Nephron (organoid): ENCODE data around the gene AFF2.

ENCODE experiments used
- H3K27ac Mint-ChIP-seq, 3 experiments: 2 replicates each; pipeline ENCODE4 v1.8.0; 2020; ENCODE audit warnings: mixed read lengths in 3 of 3, mild to moderate bottlenecking in 2 of 3, moderate library complexity in 1 of 3
- H3K27me3 Mint-ChIP-seq: 2 replicates; pipeline ENCODE4 v1.8.0; 2021; ENCODE audit warnings: low read depth, mild to moderate bottlenecking, moderate library complexity, mixed read lengths
- H3K36me3 Mint-ChIP-seq: 2 replicates; pipeline ENCODE4 v1.8.0; 2020; ENCODE audit warnings: low read depth, mixed read lengths
- H3K4me1 Mint-ChIP-seq: 2 replicates; pipeline ENCODE4 v1.8.0; 2020; ENCODE audit warnings: mixed read lengths
- H3K4me3 Mint-ChIP-seq, 3 experiments: 2 replicates each; pipeline ENCODE4 v1.8.0; 2020; ENCODE audit warnings: mild to moderate bottlenecking in 3 of 3, mixed read lengths in 3 of 3, moderate library complexity in 2 of 3
- H3K9me3 Mint-ChIP-seq: 2 replicates; pipeline ENCODE4 v1.8.0; 2020; ENCODE audit warnings: mixed read lengths
- TF ChIP-seq, protein P1 (sequence below), 3 experiments: fragments of 200-600 bp; sonication (generic); IDR thresholded peaks; one replicate each; pipeline ENCODE4 v1.5.0; 2021; ENCODE audit warnings: antibody characterized with exemption in 3 of 3; ENCODE audit not compliant: unreplicated experiment in 3 of 3

Gene AFF2

GRCh38 chrX:148624951-148625474 lies 124.6 kb downstream of the AFF2 start:
- Mint-ChIP-seq H3K9me3 (peaks cover 9% of the 10 kb centered on the region), H3K27ac (no peak overlapping the region), H3K4me1 (no peaks in the 10 kb centered on the region), H3K4me3 (no peak overlapping the region), H3K27me3 (no peaks in the 10 kb centered on the region), H3K36me3 (no peaks in the 10 kb centered on the region)
- TF ChIP-seq, protein P1, sequence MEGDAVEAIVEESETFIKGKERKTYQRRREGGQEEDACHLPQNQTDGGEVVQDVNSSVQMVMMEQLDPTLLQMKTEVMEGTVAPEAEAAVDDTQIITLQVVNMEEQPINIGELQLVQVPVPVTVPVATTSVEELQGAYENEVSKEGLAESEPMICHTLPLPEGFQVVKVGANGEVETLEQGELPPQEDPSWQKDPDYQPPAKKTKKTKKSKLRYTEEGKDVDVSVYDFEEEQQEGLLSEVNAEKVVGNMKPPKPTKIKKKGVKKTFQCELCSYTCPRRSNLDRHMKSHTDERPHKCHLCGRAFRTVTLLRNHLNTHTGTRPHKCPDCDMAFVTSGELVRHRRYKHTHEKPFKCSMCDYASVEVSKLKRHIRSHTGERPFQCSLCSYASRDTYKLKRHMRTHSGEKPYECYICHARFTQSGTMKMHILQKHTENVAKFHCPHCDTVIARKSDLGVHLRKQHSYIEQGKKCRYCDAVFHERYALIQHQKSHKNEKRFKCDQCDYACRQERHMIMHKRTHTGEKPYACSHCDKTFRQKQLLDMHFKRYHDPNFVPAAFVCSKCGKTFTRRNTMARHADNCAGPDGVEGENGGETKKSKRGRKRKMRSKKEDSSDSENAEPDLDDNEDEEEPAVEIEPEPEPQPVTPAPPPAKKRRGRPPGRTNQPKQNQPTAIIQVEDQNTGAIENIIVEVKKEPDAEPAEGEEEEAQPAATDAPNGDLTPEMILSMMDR (IDR thresholded peaks at IDR 0.05; ENCODE audit: unreplicated experiment in 3 of 3): no peak

GRCh38 chrX:148628621-148629020 lies 128.2 kb downstream of the AFF2 start:
- no peak overlapping the region for H3K4me3 Mint-ChIP-seq
- peaks cover 6% of the 10 kb centered on the region for H3K9me3 Mint-ChIP-seq
- TF ChIP-seq, protein P1 (IDR thresholded peaks at IDR 0.05; ENCODE audit: unreplicated experiment in 3 of 3): no peak
- no peaks in the 10 kb centered on the region for H3K27me3 Mint-ChIP-seq
- H3K4me1 Mint-ChIP-seq: no peaks in the 10 kb centered on the region
- no peak overlapping the region for H3K27ac Mint-ChIP-seq
- no peaks in the 10 kb centered on the region for H3K36me3 Mint-ChIP-seq

GRCh38 chrX:148629434-148629833 lies 129.0 kb downstream of the AFF2 start:
- Mint-ChIP-seq H3K4me1 (no peaks in the 10 kb centered on the region), H3K4me3 (no peak overlapping the region), H3K9me3 (peaks cover 6% of the 10 kb centered on the region), H3K27ac (no peak overlapping the region), H3K36me3 (no peaks in the 10 kb centered on the region), H3K27me3 (no peaks in the 10 kb centered on the region)
- TF ChIP-seq, protein P1 (IDR thresholded peaks at IDR 0.05; ENCODE audit: unreplicated experiment in 3 of 3): no peak

DNA sequence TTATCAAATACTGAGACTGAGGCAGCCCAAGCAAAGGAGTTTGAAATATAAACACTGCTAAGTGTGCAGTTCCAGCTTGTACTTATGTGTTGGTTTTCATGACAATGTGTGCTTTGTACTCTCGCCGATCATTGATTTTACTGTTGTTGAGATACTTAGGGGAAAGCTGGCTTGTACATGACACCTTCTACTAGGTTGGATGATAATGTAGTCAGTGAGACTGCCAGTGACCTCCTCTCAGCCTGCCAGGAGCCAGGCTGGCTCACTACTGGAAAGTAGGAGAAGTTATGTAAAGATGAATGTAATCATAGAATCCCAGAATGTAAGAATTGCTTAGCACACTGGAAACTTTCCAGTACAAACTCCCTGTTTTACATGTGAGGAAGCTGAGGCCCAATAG lies 132.0 kb downstream of the AFF2 start:
- Mint-ChIP-seq H3K27ac (peak overlapping the region in 2 of 3 experiments; percentile 62 to 72), H3K27me3 (no peaks in the 10 kb centered on the region), H3K4me3 (no peak overlapping the region), H3K4me1 (no peaks in the 10 kb centered on the region), H3K36me3 (no peaks in the 10 kb centered on the region), H3K9me3 (no peaks in the 10 kb centered on the region)
- TF ChIP-seq, protein P1 (IDR thresholded peaks at IDR 0.05; ENCODE audit: unreplicated experiment in 3 of 3): no peak

DNA sequence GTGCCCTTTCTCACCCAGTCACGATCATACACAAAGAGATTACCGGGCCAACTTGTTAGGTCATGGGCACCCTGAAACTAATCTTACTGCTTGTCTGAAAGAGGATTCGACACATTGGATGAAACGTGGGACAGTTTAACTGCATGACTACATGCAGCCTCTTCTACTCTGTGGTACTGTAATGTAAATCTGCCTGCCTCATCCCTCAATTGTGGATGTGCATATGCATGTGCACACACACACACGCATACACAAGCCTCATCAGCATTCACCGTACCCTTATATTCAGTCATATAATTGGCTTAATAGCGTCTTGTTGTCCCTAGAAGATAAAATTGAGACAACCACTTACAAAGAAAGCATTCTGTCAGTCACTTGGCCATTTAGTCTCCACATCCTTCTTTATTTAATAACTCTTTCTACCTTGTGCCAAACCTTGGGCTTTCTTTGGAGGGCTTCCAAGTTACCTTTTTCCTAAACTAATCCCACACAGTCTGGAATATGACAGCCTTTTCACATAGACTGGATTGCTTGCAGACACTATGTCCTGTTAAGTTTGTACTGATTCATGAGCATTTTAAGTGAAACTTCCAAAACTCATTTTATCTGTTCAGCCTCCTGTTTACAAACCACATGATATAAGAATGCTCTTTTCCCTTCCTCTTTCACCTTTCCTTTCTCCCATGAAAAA lies 132.9 kb downstream of the AFF2 start:
- no peaks in the 10 kb centered on the region for H3K4me1 Mint-ChIP-seq
- H3K9me3 Mint-ChIP-seq: no peaks in the 10 kb centered on the region
- H3K27ac Mint-ChIP-seq: peak overlapping the region in 1 of 3 experiments; percentile 62
- no peaks in the 10 kb centered on the region for H3K36me3 Mint-ChIP-seq
- H3K4me3 Mint-ChIP-seq: no peak overlapping the region
- H3K27me3 Mint-ChIP-seq: no peaks in the 10 kb centered on the region
- TF ChIP-seq, protein P1 (IDR thresholded peaks at IDR 0.05; ENCODE audit: unreplicated experiment in 3 of 3): no peak

DNA sequence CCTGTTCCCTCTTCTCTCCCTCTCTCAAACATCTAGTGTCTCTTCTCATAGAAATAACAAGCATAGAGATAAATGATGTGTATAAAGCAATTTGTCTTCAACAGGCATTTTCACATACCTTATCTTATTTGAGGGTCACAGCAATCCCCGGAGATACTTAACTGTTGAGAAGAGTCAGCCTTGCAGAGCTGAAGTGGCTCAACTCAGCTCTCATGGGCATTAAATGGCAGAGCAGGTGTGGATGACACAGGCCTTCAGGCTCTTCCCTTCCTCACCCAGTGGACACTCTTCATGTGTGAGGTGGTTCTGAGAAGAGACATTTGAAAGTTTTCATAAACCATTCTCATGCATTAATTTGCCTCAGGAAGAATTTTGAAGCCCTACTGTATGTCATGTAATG lies 134.2 kb downstream of the AFF2 start:
- Mint-ChIP-seq H3K36me3 (no peaks in the 10 kb centered on the region), H3K4me3 (no peak overlapping the region), H3K27ac (no peak overlapping the region), H3K27me3 (no peaks in the 10 kb centered on the region), H3K9me3 (no peaks in the 10 kb centered on the region), H3K4me1 (no peaks in the 10 kb centered on the region)
- TF ChIP-seq, protein P1 (IDR thresholded peaks at IDR 0.05; ENCODE audit: unreplicated experiment in 3 of 3): no peak
